ENCODE measurements around the gene DIPK2A.

DIPK2A gene

GRCh38 chr3:143978263-143978631 is 6.6 kb downstream of the DIPK2A start:
- ChIA-PET POLR2A (no interaction called here), CTCF (no interaction called here)
- H3K4me1 ChIP-seq (ENCODE audit: control insufficient read depth, insufficient read depth, low read length): peaks cover 4% of the 10 kb centered on the region
- TF ChIP-seq ZNF157 (tag by site-specific recombination; IDR thresholded peaks at IDR 0.05) (no peak), ZNF280D (tag by site-specific recombination; IDR thresholded peaks at IDR 0.05) (no peak), SP3 (tag by site-specific recombination; IDR thresholded peaks at IDR 0.05) (no peak), ZFP37 (tag by site-specific recombination; IDR thresholded peaks at IDR 0.05) (no peak), PRDM2 (tag by site-specific recombination; IDR thresholded peaks at IDR 0.05; ENCODE audit: borderline replicate concordance) (no peak), ZFP41 (tag by site-specific recombination; IDR thresholded peaks at IDR 0.05; ENCODE audit: borderline replicate concordance) (no peak), ZNF658 (tag by site-specific recombination; IDR thresholded peaks at IDR 0.05) (no peak), KLF9 (tag by site-specific recombination; IDR thresholded peaks at IDR 0.05; ENCODE audit: low read depth) (no peak), SCRT1 (tag by site-specific recombination; IDR thresholded peaks at IDR 0.05; ENCODE audit: borderline replicate concordance) (no peak), ZNF37A (tag by site-specific recombination; IDR thresholded peaks at IDR 0.05) (no peak), KLF16 (tag by site-specific recombination; IDR thresholded peaks at IDR 0.05) (no peak), ZNF529 (tag by site-specific recombination; IDR thresholded peaks at IDR 0.05; ENCODE audit: insufficient replicate concordance) (no peak), HIC1 (tag by site-specific recombination; IDR thresholded peaks at IDR 0.05) (no peak), ZNF837 (tag by site-specific recombination; IDR thresholded peaks at IDR 0.05) (no peak), ZNF112 (tag by site-specific recombination; IDR thresholded peaks at IDR 0.05) (no peak), ZNF302 (tag by site-specific recombination; IDR thresholded peaks at IDR 0.05; ENCODE audit: low read depth) (no peak), ZNF664 (tag by site-specific recombination; IDR thresholded peaks at IDR 0.05) (no peak), ZNF366 (tag by site-specific recombination; conservative IDR thresholded peaks at IDR 0.05) (no peak), BCL6B (tag by site-specific recombination; IDR thresholded peaks at IDR 0.05) (no peak)
- H3K36me3 ChIP-seq (ENCODE audit: control insufficient read depth in 2 of 2, insufficient read depth in 1 of 2, low read length in 2 of 2): no peaks in the 10 kb centered on the region
- no peak overlapping the region for H3K4me3 ChIP-seq (ENCODE audit: low read depth, low read length)
- no peaks in the 10 kb centered on the region for H3K9me3 ChIP-seq (ENCODE audit: control insufficient read depth, insufficient read depth, low read depth, low read length)
- H3K27ac ChIP-seq (ENCODE audit: extremely low read depth, low read depth, low read length): no peak overlapping the region
